ENCODE results near the gene GRHL3. TPM values are rescaled to one million over a fixed set of nuclear protein-coding genes. Genes with fewer than 3 reads are reported as not detected.

Gene GRHL3
- total RNA-seq, 1 experiment from 2014 or later, result not detected

DNA sequence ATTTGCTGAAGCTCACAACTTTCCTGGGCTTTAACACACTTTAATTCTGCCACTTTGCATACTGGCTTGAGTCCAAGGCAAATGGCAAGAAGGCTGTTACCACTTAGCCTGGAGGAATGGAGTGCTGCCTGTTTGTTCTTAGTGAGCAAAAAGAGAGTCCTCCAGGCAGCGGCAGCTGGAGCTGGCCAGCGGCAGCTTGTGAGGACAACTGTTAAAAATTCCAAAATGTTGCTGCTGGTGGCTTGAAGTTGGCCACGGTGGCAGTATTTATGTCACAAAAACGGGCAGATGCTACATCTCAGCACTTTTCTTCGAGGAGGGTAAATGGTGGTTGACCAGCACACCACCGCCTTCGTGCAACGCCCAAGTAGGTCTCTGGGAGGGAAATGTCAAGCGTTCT, 67.1 kb downstream of the GRHL3 start:
- Histone ChIP-seq H3K27me3 (replicated peaks) (no peaks in the 10 kb centered on the region), H3K36me3 (peaks cover 74% of the 10 kb centered on the region), H3K27ac (no peak overlapping the region), H3K4me1 (replicated peaks) (peaks cover 27% of the 10 kb centered on the region), H3K9me3 (replicated peaks) (no peaks in the 10 kb centered on the region; the same call in 1 of the 2 replicates), H3K4me3 (no peak overlapping the region)
- peak in 1 of 2 experiments; percentile 29 for DNase-seq (ENCODE audit: low read depth in 1 of 2, low spot score in 2 of 2)

DNA sequence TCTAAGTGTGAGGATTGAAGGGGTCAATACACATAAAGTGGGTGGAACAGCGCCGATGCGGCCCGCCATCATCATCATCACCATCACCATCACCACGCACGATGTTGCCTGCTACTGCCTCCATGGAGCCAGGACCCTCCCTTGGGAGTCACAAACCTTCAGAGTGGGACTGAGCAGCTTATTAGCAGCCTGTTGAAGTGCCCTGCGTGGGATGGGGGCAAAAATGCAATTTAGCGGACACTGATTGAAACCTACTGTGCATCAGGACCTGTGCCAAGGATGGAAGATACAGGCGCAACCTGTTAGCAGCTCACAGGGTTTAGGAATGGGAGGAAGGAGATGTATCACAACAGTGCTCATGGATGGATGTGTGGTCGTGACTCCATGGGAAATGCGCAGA, 67.8 kb downstream of the GRHL3 start:
- Histone ChIP-seq H3K36me3 (peaks cover 76% of the 10 kb centered on the region), H3K4me1 (replicated peaks) (peaks cover 34% of the 10 kb centered on the region), H3K27ac (no peak overlapping the region), H3K27me3 (replicated peaks) (no peaks in the 10 kb centered on the region), H3K4me3 (no peak overlapping the region), H3K9me3 (replicated peaks) (no peaks in the 10 kb centered on the region; the same call in 1 of the 2 replicates)
- DNase-seq (ENCODE audit: low read depth in 1 of 2, low spot score in 2 of 2), result peak in 1 of 2 experiments; percentile 36

- DNase-seq (ENCODE audit: low read depth in 1 of 2, low spot score in 2 of 2), result no peak
- H3K4me1 ChIP-seq (replicated peaks), result peaks cover 40% of the 10 kb centered on the region
- peaks cover 75% of the 10 kb centered on the region for H3K36me3 ChIP-seq
- H3K4me3 ChIP-seq, result no peak overlapping the region
- no peak overlapping the region for H3K27ac ChIP-seq
- H3K9me3 ChIP-seq (replicated peaks), result no peaks in the 10 kb centered on the region; the same call in 1 of the 2 replicates
- no peaks in the 10 kb centered on the region for H3K27me3 ChIP-seq (replicated peaks)
Measured at GRCh38 chr1:24387636-24388175, 68.5 kb downstream of the GRHL3 start.

DNA sequence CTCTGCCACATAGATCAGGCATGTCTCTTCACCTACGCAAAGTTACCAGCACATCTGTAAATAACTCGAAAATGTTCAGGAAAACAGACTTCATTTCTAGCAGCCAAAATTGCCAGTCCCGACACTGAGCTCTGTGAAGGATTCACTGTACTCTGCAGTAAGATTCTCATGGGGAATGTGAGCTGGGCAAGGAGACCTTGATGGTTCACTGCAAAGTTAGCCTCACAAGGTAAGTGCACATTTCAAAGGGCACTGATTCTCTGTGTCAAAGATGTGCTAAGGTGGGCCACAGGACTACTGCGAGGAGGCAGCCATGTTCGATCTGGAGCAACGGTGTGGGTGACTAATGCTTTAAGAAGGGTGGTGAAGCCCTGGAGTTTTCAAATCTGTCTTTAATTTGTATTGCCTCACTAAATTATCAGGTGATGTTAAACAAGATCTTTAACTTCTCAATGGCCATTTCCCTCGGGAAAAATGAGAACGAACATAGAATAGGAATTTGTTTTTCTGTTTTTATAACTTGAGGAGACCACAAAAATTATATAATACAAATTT, 69.3 kb downstream of the GRHL3 start:
- peaks cover 45% of the 10 kb centered on the region for H3K4me1 ChIP-seq (replicated peaks)
- H3K27me3 ChIP-seq (replicated peaks), result no peaks in the 10 kb centered on the region
- no peak overlapping the region for H3K4me3 ChIP-seq
- DNase-seq (ENCODE audit: low read depth in 1 of 2, low spot score in 2 of 2), result no peak
- peaks cover 74% of the 10 kb centered on the region for H3K36me3 ChIP-seq
- H3K9me3 ChIP-seq (replicated peaks), result no peaks in the 10 kb centered on the region; the same call in 1 of the 2 replicates
- no peak overlapping the region for H3K27ac ChIP-seq

DNA sequence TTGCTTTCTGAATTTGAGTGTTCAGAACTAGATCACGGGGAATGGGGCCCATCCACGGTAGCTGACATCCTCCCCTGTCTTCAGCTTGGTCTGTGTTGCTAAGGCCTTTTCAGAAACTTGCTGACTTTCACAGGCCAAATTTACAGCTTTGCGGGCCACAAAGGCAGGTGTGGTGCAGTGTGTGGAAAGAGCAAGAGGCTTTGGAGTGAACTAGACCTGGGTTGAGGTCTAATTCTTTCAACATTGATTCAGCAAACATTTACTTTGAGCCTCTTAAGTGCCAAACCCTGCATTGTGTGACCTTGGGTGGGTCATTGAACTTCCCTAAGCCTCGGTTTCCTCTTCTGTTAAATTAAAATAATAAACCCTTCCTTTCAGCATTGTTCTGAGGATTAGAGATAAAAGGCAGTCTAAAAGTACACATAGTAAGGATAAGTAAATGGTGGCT, 70.1 kb downstream of the GRHL3 start:
- Histone ChIP-seq H3K27me3 (replicated peaks) (no peaks in the 10 kb centered on the region), H3K4me1 (replicated peaks) (peaks cover 48% of the 10 kb centered on the region)

DNA sequence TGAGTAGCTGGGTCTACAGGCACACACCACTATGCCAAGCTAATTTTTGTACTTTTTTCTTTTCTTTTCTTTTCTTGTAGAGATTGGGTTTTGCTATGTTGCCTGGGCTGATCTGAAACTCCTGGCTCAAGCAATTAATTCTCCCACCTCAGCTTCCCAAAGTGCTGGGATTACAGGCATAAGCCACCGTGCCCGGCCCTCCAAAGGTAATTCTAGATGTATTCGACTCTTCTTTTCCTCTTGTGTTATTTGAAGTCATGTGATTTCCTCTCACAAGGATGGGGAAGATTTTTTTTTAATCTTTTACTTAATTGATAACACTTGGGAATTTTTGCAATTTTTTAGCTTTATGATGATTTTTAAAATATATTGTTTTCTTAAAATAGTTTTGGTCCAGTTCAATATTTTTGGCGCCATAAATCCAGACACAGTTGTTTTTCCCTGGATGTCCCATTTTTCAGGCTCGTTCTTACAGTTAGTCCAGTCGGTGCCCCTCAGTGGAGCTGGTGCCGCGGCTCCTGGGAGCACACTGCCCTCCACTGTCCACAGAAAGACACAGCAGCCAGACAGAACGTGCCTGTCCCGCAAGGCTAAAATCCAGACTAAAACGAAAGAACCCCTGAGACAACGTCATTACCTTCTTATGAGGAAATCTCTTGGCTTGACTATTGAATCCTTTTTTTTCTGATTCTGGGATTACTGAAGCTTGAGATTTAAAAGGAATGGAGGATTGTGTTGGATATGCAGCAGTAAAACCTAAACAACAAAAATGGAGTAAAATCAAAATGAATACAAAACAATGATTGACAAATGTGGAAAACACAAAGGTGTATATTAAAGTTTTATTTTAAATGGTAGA, 72.0 kb downstream of the GRHL3 start:
- Histone ChIP-seq H3K9me3 (replicated peaks) (no peaks in the 10 kb centered on the region), H3K4me3 (no peak overlapping the region), H3K36me3 (peaks cover 63% of the 10 kb centered on the region), H3K27me3 (replicated peaks) (no peaks in the 10 kb centered on the region), H3K4me1 (replicated peaks) (peaks cover 30% of the 10 kb centered on the region), H3K27ac (peak overlapping the region; percentile 28; the same call in 1 of the 2 replicates)
- peak; percentile 73 to 80 for DNase-seq (ENCODE audit: low read depth in 1 of 2, low spot score in 2 of 2)

More for the DNA sequence above, 70.1 kb downstream of the GRHL3 start:
- H3K9me3 ChIP-seq (replicated peaks), result no peaks in the 10 kb centered on the region; the same call in 1 of the 2 replicates
- no peak overlapping the region for H3K4me3 ChIP-seq
- H3K27ac ChIP-seq, result no peak overlapping the region
- peaks cover 71% of the 10 kb centered on the region for H3K36me3 ChIP-seq
- DNase-seq (ENCODE audit: low read depth in 1 of 2, low spot score in 2 of 2), result no peak

DNA sequence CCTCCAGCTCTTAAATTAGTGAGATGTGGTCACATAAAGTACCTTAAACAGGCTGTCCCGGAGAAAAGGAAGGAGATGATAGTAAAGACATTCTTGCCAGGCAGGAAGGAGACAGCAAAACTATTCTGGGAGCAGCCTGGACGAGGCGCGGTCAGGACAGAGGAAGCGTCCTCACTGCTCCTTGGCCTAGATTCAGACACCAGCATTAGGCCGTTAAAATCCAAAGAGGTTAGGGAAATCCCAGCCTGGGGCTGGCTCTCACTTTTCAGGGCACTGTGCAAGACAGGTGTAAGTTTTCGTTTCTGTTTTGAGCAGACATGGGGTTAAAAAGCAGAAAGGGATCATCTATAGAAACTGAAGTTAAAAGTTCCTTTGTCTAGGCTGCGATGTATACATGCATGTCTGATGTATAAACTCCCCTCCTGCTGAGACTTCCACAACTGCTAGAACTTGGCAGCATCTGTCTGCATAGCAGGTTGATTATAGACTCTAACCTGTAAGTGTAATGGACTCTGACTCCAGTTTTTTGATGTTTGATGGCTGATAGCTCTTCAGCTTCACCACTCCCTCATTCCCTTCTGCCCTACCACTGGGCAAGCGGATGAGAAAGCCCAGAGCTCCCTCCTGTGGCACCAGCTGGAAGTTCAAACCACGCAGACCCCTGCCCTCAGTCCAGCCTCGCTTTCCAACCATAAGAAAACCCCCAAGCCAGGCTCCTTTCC, 72.9 kb downstream of the GRHL3 start:
- no peak overlapping the region for H3K4me3 ChIP-seq
- H3K36me3 ChIP-seq, result peaks cover 54% of the 10 kb centered on the region
- H3K27me3 ChIP-seq (replicated peaks), result no peaks in the 10 kb centered on the region
- H3K27ac ChIP-seq, result no peak overlapping the region
- H3K4me1 ChIP-seq (replicated peaks), result peaks cover 28% of the 10 kb centered on the region
- peak; percentile 55 to 66 for DNase-seq (ENCODE audit: low read depth in 1 of 2, low spot score in 2 of 2)
- no peaks in the 10 kb centered on the region for H3K9me3 ChIP-seq (replicated peaks)

GRCh38 chr1:24392604-24392946, 73.4 kb downstream of the GRHL3 start:
- no peaks in the 10 kb centered on the region for H3K9me3 ChIP-seq (replicated peaks)
- H3K36me3 ChIP-seq, result peaks cover 52% of the 10 kb centered on the region
- no peak overlapping the region for H3K27ac ChIP-seq
- no peak for DNase-seq (ENCODE audit: low read depth in 1 of 2, low spot score in 2 of 2)
- H3K27me3 ChIP-seq (replicated peaks), result no peaks in the 10 kb centered on the region
- H3K4me3 ChIP-seq, result no peak overlapping the region
- H3K4me1 ChIP-seq (replicated peaks), result peaks cover 28% of the 10 kb centered on the region

DNA sequence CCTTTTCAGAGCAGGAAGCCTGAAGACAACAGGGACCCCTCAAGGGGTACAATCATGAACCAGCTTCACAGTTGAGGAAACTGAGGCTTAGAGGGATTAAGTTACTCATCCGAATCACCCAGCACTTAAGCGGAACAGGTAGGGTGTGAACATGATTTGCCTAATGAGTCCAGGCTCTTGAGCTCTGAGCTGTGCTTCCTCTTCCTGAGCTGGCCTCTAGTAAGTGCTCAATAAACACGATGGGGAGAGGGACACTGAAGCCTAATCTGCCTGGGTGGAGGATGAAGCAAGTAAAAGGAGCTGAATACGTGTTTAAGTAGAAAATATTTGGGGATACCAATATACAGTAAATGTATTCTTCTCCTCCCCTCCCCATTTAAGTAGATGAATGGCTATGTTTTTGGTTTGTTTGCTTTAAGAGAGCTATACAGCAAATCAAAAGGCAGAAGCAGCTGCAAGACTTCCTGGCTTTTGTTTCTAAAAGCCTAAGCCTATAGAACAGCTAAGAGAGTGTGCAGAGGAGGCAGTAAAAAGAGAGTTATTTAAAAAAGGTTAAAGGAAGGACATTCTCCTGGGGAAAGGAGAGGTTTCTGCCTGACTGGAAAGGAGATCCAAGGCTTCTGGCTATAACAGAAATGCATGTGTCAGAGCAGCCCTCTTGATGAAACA, 74.0 kb downstream of the GRHL3 start:
- H3K9me3 ChIP-seq (replicated peaks), result no peaks in the 10 kb centered on the region
- peak overlapping the region; percentile 46 for H3K27ac ChIP-seq
- peaks cover 28% of the 10 kb centered on the region for H3K4me1 ChIP-seq (replicated peaks)
- no peaks in the 10 kb centered on the region for H3K27me3 ChIP-seq (replicated peaks)
- peaks cover 51% of the 10 kb centered on the region for H3K36me3 ChIP-seq
- no peak overlapping the region for H3K4me3 ChIP-seq
- DNase-seq (ENCODE audit: low read depth in 1 of 2, low spot score in 2 of 2), result no peak

GRCh38 chr1:24393892-24394291, 74.7 kb downstream of the GRHL3 start:
- no peaks in the 10 kb centered on the region for H3K27me3 ChIP-seq (replicated peaks)
- H3K4me3 ChIP-seq, result no peak overlapping the region
- peaks cover 46% of the 10 kb centered on the region for H3K36me3 ChIP-seq
- peak; percentile 56 to 69 for DNase-seq (ENCODE audit: low read depth in 1 of 2, low spot score in 2 of 2)
- H3K4me1 ChIP-seq (replicated peaks), result peaks cover 28% of the 10 kb centered on the region
- peak overlapping the region; percentile 46 for H3K27ac ChIP-seq
- no peaks in the 10 kb centered on the region for H3K9me3 ChIP-seq (replicated peaks)

GRCh38 chr1:24400065-24400464, 80.9 kb downstream of the GRHL3 start:
- no peak for DNase-seq (ENCODE audit: low read depth in 1 of 2, low spot score in 2 of 2)
- Histone ChIP-seq H3K36me3 (peaks cover 27% of the 10 kb centered on the region), H3K4me3 (no peak overlapping the region), H3K27ac (no peak overlapping the region), H3K9me3 (replicated peaks) (no peaks in the 10 kb centered on the region), H3K27me3 (replicated peaks) (no peaks in the 10 kb centered on the region), H3K4me1 (replicated peaks) (peaks cover 11% of the 10 kb centered on the region)

DNA sequence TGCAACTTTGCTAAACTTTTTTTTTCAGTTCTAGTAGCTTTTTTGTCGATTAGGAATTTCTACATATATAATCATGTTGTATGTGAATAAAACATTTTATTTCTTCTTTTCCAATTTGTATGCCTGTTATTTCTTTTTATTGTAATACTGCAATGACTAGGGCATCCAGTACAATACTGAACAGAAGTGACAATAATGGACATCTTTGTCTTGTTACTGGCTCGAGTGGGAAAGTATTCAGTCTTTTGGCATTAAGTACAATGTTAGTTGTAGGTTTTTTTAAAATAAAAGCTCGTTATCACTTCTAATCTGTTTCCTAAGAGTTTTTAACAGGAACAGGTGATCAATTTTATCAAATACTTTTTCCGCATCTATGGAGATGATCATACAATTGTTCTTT, 84.6 kb downstream of the GRHL3 start:
- Histone ChIP-seq H3K27me3 (replicated peaks) (no peaks in the 10 kb centered on the region), H3K36me3 (peaks cover 32% of the 10 kb centered on the region), H3K4me3 (no peak overlapping the region), H3K9me3 (replicated peaks) (no peaks in the 10 kb centered on the region; the same call in 1 of the 2 replicates), H3K4me1 (replicated peaks) (peaks cover 11% of the 10 kb centered on the region), H3K27ac (no peak overlapping the region)
- DNase-seq (ENCODE audit: low read depth in 1 of 2, low spot score in 2 of 2), result no peak

All from SJSA1 (cell line).